Hematopoietic multipotent progenitor cell (in vitro differentiated cells): ENCODE results near the gene PMEL. TPM values are rescaled to one million over a fixed set of nuclear protein-coding genes. Genes with fewer than 3 reads are reported as not detected.
A peak's percentile ranks its signal among the peaks of the same experiment; 100 is the strongest.
"Not testable (repeated sequence)": the region's sequence is repeated elsewhere in the genome, so short reads cannot be mapped to it uniquely, and the experiment has no call there.

ENCODE experiments used
- DNase-seq, 3 donors: peaks; one replicate each; pipeline ENCODE4 v3.0.0-alpha.2; 2011 to 2015; ENCODE audit warnings: low read depth in 2 of 3, low spot score in 2 of 3
- total RNA-seq: library from RNA; depleted of rRNA; stranded (reverse); fragments of >200 nt; gene quantifications from one replicate; pipeline ENCODE4 v1.2.3, GENCODE V29; 2012

Gene PMEL
- total RNA-seq, 1 donor, result 1.3 TPM

DNA sequence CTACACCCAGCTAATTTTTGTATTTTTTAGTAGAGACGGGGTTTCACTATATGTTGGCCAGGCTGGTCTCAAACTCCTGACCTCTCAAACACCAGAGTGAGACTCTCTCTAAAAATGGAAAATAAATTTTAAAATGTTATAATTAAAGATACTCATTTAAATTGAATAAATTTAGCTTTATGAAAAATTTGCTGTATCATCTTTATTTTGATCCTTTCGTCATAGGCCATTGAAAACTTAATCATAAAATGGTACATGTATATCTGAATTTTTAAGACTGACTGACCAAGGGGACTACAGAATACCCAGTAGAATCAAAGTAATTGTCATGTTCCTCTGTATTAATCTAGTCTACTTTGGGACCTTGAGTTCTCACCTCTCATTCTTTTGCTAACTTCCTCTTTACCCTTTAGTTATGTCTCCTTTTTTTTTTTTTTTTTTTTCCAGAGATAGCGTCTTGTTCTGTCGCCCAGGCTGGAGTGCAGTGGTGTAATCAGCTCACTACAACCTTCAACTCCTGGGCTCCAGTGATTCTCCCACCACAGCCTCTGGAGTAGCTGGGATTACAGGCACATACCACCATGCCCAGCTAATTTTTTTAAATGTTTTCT, 17.5 kb upstream of the PMEL start:
- DNase-seq, result peak in 1 of 3 donors; percentile 35

GRCh38 chr12:55982319-55982936, 16.6 kb upstream of the PMEL start:
- no peak for DNase-seq

DNA sequence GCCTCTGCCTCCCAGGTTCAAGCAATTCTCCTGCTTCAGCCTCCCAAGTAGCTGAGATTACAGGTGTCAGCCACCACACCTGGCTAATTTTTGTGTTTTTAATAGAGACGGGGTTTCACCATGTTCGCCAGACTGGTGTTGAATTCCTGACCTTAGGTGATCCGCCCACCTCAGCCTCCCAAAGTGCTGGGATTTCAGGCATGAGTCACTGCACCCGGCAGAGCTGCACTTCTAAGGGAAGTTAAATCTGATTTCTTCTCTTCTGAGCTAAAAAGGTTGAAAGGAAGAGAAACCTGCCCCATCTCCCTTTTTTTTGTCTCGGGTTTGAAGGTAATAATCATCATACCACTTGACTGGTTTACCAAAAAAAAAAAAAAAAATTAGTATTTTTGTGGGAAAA, 16.0 kb upstream of the PMEL start:
- DNase-seq, result not testable (repeated sequence)

DNA sequence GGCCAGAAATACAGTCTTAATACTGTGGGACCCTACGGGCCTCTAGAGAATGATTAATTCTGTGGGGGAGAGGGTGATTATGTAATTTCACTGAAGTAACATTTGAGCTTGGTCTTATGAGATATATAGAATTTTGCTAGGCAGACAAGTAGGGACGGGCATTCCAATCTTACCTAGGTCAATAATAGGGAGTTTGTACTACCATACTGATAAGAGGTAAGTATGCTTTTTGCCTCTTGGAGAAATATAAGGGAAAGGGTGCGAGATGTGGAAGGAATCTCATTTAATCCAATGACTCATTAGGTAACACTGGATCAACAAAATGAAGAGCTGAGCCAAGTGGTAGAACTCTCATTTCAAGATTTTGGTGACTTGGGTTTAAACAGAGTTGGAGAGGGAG, 13.2 kb upstream of the PMEL start:
- no peak for DNase-seq

- DNase-seq, result no peak
Measured at GRCh38 chr12:55978393-55978792, 12.6 kb upstream of the PMEL start.

- peak in 1 of 3 donors; percentile 58 for DNase-seq
Measured at GRCh38 chr12:55974308-55974730, 8.5 kb upstream of the PMEL start.

DNA sequence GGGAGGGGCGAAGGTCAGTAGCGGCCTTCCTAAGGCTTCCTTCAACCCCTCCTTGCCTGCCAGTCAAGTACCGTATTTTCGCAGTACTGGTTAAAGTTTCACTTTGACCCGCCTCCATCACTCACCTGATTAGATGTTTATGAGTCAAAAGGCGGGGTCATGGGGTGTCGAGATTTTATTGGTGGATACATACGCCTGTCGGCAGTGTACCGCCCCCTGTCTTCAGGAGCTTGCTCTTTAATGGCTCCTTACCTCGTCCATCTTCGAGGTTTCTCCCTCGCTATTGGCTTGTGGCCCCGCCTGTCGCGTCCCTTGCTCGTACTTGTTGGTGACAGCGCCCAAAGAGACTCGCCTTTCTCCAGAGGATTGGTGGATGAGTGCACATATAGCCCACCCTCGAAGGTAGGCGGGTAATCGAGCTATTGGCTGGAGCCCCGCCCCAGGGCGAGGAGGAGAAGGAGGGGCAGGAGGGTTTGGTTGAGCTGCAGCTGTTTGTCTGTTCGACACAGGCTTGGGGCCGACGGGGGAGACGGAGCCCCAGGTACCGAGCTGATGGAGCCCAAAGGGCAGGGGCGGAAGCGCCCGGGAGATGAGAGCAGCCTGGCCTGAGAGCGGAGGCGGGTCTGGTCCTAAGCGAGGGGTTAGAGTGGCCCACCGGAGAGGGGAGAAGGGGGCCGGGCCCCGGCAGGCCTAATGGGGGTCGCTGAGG, 7.9 kb upstream of the PMEL start, which contains the start of gene RAB5B:
Gene RAB5B (plus strand): TSS at position 480 of the 709 bp plus-strand sequence. CDS start 12,883 bp downstream, outside the sequence.
- DNase-seq, result peak; percentile 91 to 100 (median 100)

DNA sequence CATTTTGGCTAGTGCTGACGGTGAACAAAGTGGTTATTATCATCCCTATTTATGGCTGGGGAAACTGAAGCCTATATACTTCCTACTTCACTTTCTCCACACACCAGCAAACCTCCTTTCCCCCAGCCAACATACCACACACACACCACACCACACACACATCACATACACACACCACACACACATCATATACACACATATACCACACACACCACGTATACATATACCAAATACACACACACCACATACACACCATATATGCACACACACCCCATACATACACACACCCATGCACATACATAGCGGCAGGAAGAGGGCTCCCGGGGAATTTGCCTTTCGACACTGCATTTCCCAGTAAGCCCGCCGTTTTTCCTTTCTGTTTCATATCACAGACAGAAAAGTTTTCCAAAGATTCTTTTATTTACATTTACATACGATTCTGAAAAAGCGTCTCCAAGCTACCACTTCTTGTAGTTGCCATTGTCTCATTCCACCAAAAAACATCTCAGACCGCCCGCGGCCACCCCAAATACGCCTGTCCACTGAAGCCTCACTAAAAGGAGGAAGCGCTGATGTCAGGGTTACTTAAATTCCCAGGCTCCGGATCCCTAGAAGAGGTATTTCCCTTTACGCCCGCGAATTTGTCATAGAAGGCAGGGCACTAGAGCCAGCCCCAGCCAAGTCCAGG, 7.2 kb upstream of the PMEL start:
- DNase-seq, result peak in 1 of 3 donors; percentile 36

GRCh38 chr12:55972456-55972855, 6.6 kb upstream of the PMEL start:
- peak in 1 of 3 donors; percentile 43 for DNase-seq

DNA sequence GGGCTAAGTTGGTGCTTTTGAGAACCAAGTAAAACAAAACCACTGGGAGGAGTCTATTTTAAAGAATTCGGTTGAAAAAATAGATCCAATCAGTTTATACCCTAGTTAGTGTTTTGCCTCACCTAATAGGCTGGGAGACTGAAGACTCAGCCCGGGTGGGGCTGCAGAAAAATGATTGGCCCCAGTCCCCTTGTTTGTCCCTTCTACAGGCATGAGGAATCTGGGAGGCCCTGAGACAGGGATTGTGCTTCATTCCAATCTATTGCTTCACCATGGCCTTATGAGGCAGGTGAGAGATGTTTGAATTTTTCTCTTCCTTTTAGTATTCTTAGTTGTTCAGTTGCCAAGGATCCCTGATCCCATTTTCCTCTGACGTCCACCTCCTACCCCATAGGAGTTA, 6.2 kb upstream of the PMEL start:
- DNase-seq, result no peak

GRCh38 chr12:55970775-55971174, 4.9 kb upstream of the PMEL start:
- DNase-seq, result no peak

DNA sequence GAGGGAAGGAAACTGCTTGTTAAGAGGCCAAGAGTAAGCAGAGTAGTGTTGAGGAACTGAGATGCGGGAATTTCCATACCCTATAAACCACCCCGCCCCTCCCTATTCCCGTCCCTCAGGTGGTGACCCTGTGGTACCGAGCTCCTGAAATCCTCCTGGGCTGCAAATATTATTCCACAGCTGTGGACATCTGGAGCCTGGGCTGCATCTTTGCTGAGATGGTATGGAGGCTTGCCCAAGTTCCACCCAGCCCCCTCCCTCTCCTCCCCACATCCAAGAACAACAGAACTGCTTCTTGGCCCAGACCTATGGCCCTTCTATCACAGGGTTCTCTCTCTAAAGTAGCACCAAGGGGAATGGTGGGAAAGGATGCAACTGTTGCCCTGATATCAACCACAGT, 3.5 kb upstream of the PMEL start:
- DNase-seq, result no peak

DNA sequence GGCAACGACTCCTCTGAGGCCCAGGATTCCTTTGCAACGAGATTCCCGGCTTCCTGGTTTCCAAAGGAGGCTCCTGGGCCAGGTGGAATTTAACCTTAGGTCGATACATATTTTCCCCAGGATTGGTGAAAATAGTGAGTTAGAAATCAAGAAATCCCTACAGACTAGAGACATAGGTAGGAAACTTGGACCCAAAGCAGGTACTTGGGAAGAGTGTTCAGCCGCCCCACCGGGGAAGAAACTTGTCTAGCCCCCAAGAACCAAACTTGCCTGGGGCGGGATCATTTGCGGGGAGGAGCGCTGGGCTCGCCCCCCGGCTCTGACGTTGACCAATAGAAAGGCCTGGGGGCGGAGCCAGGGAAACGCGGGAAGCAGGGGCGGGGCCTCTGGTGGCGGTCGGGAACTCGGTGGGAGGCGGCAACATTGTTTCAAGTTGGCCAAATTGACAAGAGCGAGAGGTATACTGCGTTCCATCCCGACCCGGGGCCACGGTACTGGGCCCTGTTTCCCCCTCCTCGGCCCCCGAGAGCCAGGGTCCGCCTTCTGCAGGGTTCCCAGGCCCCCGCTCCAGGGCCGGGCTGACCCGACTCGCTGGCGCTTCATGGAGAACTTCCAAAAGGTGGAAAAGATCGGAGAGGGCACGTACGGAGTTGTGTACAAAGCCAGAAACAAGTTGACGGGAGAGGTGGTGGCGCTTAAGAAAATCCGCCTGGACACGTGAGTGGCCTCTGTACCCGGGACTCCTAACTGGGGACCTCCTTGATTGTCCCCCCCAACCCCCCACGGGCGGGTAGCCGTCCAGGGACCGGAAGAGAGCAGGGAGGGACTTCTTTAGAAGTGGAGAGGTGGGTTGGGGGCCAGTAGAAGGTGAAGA, 803 bp upstream of the PMEL start, which contains the start of gene CDK2:
Gene CDK2 (plus strand): TSS at position 423 of the 874 bp plus-strand sequence. CDS start 179 bp downstream, at position 602.
- peak; percentile 44 to 82 (median 81) for DNase-seq

DNA sequence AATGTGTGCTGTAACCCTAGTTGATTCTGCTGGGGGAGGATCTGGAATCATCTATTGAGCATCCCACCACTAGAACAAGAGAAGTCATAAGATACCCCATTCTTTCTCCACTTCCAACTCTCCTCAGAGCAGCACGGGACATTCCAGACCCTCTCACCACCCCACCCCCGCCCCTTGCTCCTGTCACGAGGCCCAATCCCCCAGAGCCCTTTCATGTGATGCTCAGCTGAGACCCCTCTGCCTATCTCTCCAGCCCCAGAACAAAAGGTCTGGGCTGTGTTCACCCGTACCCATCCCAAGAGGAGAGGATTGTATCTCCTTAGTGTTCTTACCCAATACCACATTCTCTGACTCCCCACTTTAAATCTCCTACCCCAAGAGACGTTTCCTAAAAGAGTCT, 602 bp downstream of the PMEL start:
- no peak for DNase-seq

GRCh38 chr12:55963760-55964159, 2.1 kb downstream of the PMEL start:
- no peak for DNase-seq

- no peak for DNase-seq
Measured at GRCh38 chr12:55957106-55957859, 8.6 kb downstream of the PMEL start.

DNA sequence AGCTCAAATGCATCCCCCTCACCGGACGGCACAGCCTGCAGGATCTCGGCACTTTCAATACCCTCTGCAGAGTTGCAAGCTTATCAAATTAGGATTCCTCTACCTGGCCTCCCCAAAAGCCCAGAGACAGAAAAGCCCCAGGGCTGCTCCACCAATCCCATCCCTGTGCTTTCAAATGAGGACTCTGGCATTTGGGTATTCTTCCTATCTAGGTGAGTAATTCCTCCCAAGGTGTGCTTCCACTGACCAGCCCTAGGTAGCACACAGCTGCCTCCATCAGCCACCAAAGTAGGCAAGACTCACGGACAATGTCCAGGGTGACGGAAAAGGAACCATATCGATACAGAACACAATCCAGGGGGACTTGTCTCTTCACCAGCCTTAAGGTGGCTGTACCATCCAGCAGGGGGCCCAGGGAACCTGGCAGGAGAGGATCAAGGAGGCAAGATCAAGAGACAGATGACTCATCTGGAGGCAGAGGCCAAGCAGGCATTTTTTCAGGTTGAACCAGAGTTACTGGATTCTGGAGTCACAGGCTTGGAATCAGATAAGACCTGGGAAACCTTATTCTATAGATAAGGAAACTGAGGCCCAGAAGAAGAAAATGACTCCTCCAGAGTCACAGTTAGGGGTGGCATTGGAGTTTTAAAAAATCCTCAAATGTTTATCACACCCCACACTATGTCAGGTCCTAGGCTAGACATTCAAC, 9.9 kb downstream of the PMEL start:
- DNase-seq, result peak in 2 of 3 donors; percentile 50 to 61

- no peak for DNase-seq
Measured at GRCh38 chr12:55955344-55955743, 10.5 kb downstream of the PMEL start.

DNA sequence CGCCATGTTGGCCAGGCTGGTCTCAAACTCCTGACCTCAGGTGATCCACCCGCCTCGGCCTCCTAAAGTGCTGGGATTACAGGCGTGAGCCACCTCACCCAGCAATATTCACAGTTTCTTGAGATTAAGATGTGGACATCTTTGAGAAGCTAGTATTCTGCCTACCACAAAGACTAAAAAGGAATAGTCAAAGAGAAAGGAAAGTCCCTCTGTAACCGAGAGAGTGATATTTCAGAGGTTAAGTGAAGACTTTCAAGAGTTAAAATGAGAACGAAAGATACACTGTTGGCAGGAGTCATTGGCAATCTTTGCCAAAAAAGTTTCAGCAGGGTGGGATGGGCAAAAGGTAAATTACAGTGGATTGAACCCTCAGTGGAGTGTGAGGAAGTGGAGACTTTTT, 19.3 kb downstream of the PMEL start:
- no peak for DNase-seq
